ENCODE data around the gene E2F8. TPM values are rescaled to one million over a fixed set of nuclear protein-coding genes. Genes with fewer than 3 reads are reported as not detected.
"Not testable (repeated sequence)": the region's sequence is repeated elsewhere in the genome, so short reads cannot be mapped to it uniquely, and the experiment has no call there.

The E2F8 gene
- total RNA-seq, 4 donors from 2014 or later = 0.17 TPM; not detected in 3

DNA sequence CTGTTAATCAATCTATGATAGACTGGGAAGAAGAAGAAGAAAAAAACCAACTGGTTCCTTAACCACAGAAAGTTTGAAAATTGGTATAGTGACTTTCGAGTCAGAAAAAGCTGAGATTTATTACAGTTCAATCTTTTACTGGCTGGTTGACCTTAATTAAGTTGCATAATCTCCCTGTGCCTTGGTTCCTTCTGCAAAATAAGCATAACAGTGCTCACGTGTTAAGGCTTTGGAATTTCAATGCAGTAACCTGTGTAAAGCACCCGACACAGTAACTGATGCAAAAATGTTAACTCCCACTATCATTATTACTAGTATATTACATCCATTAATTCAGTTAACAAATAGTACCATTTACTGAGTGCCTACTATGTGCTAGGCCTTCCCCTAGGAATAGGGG is 22.6 kb upstream of the E2F8 start:
- Histone ChIP-seq H3K4me1 (peaks cover 0 to 3% (median 0%) of the 10 kb centered on the region in 4 donors), H3K4me3 (no peak overlapping the region), H3K27me3 (no peaks in the 10 kb centered on the region), H3K9me3 (no peaks in the 10 kb centered on the region), H3K27ac (replicated peaks in 1 of 4) (no peak overlapping the region), H3K36me3 (no peaks in the 10 kb centered on the region)
- TF ChIP-seq EP300 (IDR thresholded peaks at IDR 0.05) (no peak), POLR2AphosphoS5 (IDR thresholded peaks at IDR 0.05) (no peak), POLR2A (IDR thresholded peaks at IDR 0.05; ENCODE audit: low read depth) (no peak)
- TF ChIP-seq, protein P1, sequence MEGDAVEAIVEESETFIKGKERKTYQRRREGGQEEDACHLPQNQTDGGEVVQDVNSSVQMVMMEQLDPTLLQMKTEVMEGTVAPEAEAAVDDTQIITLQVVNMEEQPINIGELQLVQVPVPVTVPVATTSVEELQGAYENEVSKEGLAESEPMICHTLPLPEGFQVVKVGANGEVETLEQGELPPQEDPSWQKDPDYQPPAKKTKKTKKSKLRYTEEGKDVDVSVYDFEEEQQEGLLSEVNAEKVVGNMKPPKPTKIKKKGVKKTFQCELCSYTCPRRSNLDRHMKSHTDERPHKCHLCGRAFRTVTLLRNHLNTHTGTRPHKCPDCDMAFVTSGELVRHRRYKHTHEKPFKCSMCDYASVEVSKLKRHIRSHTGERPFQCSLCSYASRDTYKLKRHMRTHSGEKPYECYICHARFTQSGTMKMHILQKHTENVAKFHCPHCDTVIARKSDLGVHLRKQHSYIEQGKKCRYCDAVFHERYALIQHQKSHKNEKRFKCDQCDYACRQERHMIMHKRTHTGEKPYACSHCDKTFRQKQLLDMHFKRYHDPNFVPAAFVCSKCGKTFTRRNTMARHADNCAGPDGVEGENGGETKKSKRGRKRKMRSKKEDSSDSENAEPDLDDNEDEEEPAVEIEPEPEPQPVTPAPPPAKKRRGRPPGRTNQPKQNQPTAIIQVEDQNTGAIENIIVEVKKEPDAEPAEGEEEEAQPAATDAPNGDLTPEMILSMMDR (IDR thresholded peaks at IDR 0.05) = no peak
- intact Hi-C loops (cut with DNase I) = no loop called here
- whole genome bisulfite sequencing = 80% methylated on average over 3 of the region's 3 CpGs
- DNase-seq (ENCODE audit: extremely low spot score) = no peak

DNA sequence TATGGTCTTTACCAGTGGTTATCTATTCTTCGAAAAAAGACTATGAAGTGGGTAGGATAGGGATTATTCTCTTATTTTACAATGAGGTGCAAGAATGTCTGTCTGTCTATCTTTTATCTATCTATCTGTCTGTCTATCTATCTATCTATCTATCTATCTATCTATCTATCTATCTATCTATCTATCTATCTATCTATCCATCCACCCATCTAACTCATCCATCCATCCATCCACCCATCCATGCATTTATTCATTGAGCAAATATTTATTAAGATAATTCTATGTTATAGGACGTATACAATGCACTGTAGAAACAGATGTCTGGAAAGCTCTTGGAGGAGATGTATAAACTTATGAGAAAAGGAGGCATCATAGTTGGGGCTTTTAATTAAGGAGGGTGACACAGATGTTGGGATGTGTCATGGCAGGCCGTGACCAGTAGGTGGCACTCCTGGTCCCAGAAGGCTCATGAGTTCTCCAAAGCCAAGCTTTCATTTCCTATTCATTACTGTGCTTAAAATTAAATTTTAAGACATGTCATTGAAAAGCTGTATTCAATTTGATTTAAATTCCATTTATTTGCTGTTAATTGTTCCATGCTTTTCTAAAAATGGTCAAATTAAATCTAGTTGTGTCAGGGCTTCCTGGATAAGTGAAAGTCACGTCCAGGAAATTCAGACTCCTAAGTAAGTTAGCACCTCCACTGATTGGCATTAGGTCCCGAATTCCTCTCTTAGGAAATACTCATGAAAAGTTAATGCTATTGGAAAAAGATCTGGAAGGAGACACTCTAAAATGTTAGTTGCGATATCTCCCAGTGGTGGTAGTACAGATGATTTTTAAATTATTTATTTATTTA is 19.0 kb upstream of the E2F8 start:
- H3K4me1 ChIP-seq = peaks cover 0 to 3% (median 0%) of the 10 kb centered on the region in 4 donors
- DNase-seq (ENCODE audit: extremely low spot score) = peak; percentile 89
- intact Hi-C loops (cut with DNase I) = loop anchor here (5.0 kb wide), 1 partner anchor 293 kb away; no protein-coding TSS in a partner anchor
- no peaks in the 10 kb centered on the region for H3K9me3 ChIP-seq
- TF ChIP-seq, protein P1 (IDR thresholded peaks at IDR 0.05) = peak; percentile 85 to 97 (median 89)
- TF ChIP-seq EP300 (IDR thresholded peaks at IDR 0.05) = no peak
- H3K27ac ChIP-seq (replicated peaks in 1 of 4) = no peak overlapping the region
- no peaks in the 10 kb centered on the region for H3K36me3 ChIP-seq
- WGBS = 46% methylated on average over 6 of the region's 6 CpGs
- H3K4me3 ChIP-seq = peak overlapping the region in 2 of 4 donors; percentile 21 to 33
- H3K27me3 ChIP-seq = no peaks in the 10 kb centered on the region

DNA sequence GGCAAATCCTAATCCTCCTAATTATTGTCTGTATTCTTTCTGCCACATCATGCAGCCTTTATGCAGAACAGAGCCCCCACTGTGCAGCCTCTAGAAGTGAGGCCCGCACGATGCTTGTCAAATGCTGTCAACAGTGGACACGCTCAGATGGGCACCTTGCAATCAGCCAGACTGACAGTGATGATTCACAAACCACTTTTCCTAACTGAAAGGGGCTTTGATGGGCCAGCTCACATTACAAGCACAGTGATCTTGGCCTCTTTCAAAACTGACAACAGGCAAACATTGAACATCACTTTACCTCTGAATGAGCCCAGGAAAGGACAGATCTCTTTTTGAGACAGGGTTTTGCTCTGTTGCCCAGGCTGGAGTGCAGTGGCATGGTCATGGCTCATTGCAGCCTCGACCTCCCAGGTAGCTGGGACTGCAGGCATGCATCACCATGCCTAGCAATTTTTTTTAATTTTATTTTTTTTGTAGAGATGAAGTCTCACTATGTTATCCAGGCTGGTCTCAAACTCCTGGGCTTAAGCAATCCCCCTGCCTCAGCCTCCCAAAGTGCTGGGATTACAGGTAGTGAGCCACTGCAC is 18.0 kb upstream of the E2F8 start:
- Histone ChIP-seq H3K27ac (replicated peaks in 1 of 4) (no peak overlapping the region), H3K4me3 (no peak overlapping the region), H3K36me3 (no peaks in the 10 kb centered on the region), H3K4me1 (peaks cover 0 to 3% (median 0%) of the 10 kb centered on the region in 4 donors), H3K27me3 (no peaks in the 10 kb centered on the region), H3K9me3 (no peaks in the 10 kb centered on the region)
- peak; percentile 34 for DNase-seq (ENCODE audit: extremely low spot score)
- 77% methylated on average over 4 of the region's 4 CpGs for WGBS
- no peak for TF ChIP-seq EP300 (IDR thresholded peaks at IDR 0.05)
- TF ChIP-seq POLR2AphosphoS5 (IDR thresholded peaks at IDR 0.05) = no peak
- TF ChIP-seq POLR2A (IDR thresholded peaks at IDR 0.05; ENCODE audit: low read depth) = no peak
- TF ChIP-seq, protein P1 (IDR thresholded peaks at IDR 0.05) = no peak
- intact Hi-C loops (cut with DNase I) = loop anchor here (5.0 kb wide), 1 partner anchor 294 kb away; no protein-coding TSS in a partner anchor

DNA sequence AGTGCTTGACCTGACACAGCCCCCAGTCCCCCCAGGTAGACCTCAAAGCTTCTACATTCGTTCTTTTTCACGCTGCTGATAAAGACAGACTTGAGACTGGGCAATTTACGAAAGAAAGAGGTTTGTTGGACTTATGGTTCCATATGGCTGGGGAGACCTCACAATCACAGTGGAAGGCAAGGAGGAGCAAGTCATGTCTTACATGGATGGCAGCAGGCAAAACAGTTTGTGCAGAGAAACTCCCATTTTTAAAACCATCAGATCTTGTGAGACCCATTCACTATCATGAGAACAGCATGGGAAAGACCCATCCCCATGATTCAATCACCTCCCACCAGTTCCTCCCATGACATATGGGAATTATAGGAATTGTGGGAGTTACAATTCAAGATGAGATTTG is 13.7 kb upstream of the E2F8 start:
- intact Hi-C loops (cut with DNase I); H3K9me3 ChIP-seq: not testable (repeated sequence)
- WGBS = 60% methylated on average over 3 of the region's 3 CpGs

DNA sequence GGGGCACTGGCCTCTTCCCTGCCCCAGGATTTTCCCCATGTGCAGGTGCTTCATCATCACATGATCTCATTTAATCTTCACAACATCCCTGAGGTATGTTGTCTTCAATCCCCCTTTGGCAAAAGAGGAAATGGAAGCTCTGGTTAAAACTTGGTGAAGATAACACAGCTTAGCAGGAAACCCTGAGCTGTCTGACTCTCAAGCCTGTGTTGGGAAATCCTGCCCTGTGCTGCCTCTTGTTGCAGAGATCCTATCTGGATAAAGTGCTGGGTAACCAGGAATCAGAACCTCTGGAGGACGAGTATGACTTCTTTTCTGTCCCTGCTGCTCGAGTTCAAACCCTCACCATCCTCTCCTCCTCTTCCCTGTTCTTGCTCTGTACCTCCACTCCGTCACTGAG is 13.1 kb upstream of the E2F8 start:
- no peak overlapping the region for H3K27ac ChIP-seq (replicated peaks in 1 of 4)
- no peak for TF ChIP-seq POLR2AphosphoS5 (IDR thresholded peaks at IDR 0.05)
- TF ChIP-seq EP300 (IDR thresholded peaks at IDR 0.05) = no peak
- no peak for TF ChIP-seq POLR2A (IDR thresholded peaks at IDR 0.05; ENCODE audit: low read depth)
- TF ChIP-seq, protein P1 (IDR thresholded peaks at IDR 0.05) = no peak
- H3K36me3 ChIP-seq = no peaks in the 10 kb centered on the region
- no peak overlapping the region for H3K4me3 ChIP-seq
- H3K27me3 ChIP-seq = no peaks in the 10 kb centered on the region
- H3K9me3 ChIP-seq = no peaks in the 10 kb centered on the region
- no peaks in the 10 kb centered on the region for H3K4me1 ChIP-seq
- intact Hi-C loops (cut with DNase I) = no loop called here
- 83% methylated on average over 3 of the region's 3 CpGs for WGBS
- peak; percentile 72 for DNase-seq (ENCODE audit: extremely low spot score)

More for the DNA sequence above, 13.7 kb upstream of the E2F8 start:
- H3K27me3 ChIP-seq; H3K4me1 ChIP-seq; H3K27ac ChIP-seq (replicated peaks in 1 of 4); H3K4me3 ChIP-seq; H3K36me3 ChIP-seq: not testable (repeated sequence)
- DNase-seq (ENCODE audit: extremely low spot score) = peak; percentile 17

Measured in esophagus muscularis mucosa (tissue), 4 donors.